Sigmoid colon (tissue), 4 donors: ENCODE measurements around the gene PRH1.

Experiments
- EP300 ChIP-seq, 4 donors: sonication (generic); formaldehyde crosslinking; IDR thresholded peaks; one replicate each; pipeline ENCODE4 v1.6.1; 2017; ENCODE audit warnings: antibody characterized with exemption in 4 of 4
- POLR2A ChIP-seq, 2 donors: fragments of 450-650 bp; IDR thresholded peaks; one replicate each; pipeline ENCODE4 v1.6.1; 2016; ENCODE audit warnings: antibody characterized with exemption in 2 of 2, mild to moderate bottlenecking in 2 of 2, moderate library complexity in 2 of 2
- POLR2AphosphoS5 ChIP-seq, 4 donors: sonication (generic); formaldehyde crosslinking; IDR thresholded peaks; one replicate each; pipeline ENCODE4 v1.6.1; 2017; ENCODE audit warnings: antibody characterized with exemption in 4 of 4
- TF ChIP-seq, protein P1 (sequence below), 4 experiments: fragments of 450-650 bp in 3 of 4; fragments of 200-600 bp in 1 of 4; IDR thresholded peaks; one replicate each; pipeline ENCODE4 v1.5.1; 2016 to 2019; ENCODE audit warnings: antibody characterized with exemption in 4 of 4, mild to moderate bottlenecking in 3 of 4, moderate library complexity in 2 of 4

- no peak for TF ChIP-seq EP300 (IDR thresholded peaks at IDR 0.05)
- TF ChIP-seq, protein P1, sequence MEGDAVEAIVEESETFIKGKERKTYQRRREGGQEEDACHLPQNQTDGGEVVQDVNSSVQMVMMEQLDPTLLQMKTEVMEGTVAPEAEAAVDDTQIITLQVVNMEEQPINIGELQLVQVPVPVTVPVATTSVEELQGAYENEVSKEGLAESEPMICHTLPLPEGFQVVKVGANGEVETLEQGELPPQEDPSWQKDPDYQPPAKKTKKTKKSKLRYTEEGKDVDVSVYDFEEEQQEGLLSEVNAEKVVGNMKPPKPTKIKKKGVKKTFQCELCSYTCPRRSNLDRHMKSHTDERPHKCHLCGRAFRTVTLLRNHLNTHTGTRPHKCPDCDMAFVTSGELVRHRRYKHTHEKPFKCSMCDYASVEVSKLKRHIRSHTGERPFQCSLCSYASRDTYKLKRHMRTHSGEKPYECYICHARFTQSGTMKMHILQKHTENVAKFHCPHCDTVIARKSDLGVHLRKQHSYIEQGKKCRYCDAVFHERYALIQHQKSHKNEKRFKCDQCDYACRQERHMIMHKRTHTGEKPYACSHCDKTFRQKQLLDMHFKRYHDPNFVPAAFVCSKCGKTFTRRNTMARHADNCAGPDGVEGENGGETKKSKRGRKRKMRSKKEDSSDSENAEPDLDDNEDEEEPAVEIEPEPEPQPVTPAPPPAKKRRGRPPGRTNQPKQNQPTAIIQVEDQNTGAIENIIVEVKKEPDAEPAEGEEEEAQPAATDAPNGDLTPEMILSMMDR (IDR thresholded peaks at IDR 0.05) = no peak
- no peak for TF ChIP-seq POLR2A (IDR thresholded peaks at IDR 0.05)
- no peak for TF ChIP-seq POLR2AphosphoS5 (IDR thresholded peaks at IDR 0.05)
Measured at GRCh38 chr12:10861366-10861765, 22.7 kb downstream of the PRH1 start.
